ENCODE data around the gene CEBPZ. TPM values are rescaled to one million over a fixed set of nuclear protein-coding genes. Genes with fewer than 3 reads are reported as not detected.
A peak's percentile ranks its signal among the peaks of the same experiment; 100 is the strongest.

CEBPZ gene
- total RNA-seq, 1 experiment from 2014 or later, result 146 TPM

DNA sequence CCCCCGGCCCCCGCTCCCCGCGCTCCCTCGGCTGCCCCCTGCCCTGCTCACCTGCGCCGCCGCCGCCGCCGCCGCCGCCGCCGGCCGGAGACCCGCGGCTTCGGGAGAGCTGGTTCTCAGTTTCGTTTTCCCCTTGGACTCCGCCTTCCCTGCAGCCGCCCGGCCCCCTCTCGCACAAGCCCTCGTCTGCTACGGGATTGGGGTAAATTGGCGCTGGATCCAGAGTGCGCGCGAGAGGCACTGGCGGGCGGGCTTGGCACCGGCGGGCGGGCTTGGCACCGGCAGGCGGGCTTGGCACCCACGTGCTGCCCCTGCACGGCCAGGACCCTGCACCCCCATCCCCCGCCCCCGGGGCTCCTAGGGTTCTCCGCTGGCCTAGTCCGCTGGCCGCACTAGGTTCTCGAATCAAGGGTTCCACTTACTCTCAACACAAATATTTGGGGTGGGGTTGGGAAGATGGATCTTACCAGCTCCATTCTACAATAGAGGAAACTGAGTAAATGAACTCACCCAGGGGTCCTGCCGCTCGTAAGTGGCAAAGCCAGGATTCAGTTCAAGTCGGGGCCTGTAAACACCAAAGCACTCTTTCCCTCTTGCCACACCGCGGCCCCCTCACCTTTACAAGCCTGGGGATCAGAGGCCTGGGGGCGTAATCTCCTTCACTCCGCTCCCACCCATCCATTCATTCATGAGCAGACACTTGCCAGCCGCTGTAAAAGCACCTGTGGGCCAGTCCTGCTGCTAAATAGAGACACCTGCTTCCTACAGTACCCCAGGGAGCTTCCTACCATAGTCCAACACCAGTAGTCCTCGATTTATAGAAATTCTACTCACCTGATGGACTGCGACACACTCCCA is 74.3 kb downstream of the CEBPZ start, which contains the start of gene EIF2AK2:
TSS of gene EIF2AK2 (minus strand) at position 124 of the 858 bp plus-strand sequence. CDS start 9,174 bp downstream, outside the sequence.
- TF ChIP-seq, protein P1, sequence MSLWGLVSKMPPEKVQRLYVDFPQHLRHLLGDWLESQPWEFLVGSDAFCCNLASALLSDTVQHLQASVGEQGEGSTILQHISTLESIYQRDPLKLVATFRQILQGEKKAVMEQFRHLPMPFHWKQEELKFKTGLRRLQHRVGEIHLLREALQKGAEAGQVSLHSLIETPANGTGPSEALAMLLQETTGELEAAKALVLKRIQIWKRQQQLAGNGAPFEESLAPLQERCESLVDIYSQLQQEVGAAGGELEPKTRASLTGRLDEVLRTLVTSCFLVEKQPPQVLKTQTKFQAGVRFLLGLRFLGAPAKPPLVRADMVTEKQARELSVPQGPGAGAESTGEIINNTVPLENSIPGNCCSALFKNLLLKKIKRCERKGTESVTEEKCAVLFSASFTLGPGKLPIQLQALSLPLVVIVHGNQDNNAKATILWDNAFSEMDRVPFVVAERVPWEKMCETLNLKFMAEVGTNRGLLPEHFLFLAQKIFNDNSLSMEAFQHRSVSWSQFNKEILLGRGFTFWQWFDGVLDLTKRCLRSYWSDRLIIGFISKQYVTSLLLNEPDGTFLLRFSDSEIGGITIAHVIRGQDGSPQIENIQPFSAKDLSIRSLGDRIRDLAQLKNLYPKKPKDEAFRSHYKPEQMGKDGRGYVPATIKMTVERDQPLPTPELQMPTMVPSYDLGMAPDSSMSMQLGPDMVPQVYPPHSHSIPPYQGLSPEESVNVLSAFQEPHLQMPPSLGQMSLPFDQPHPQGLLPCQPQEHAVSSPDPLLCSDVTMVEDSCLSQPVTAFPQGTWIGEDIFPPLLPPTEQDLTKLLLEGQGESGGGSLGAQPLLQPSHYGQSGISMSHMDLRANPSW (CRISPR knock-in tag; conservative IDR thresholded peaks at IDR 0.05; ENCODE audit: low read depth), result no peak
- TF ChIP-seq TCF7 (CRISPR knock-in tag; IDR thresholded peaks at IDR 0.05; ENCODE audit: low read depth), result no peak
- TF ChIP-seq, protein P2, sequence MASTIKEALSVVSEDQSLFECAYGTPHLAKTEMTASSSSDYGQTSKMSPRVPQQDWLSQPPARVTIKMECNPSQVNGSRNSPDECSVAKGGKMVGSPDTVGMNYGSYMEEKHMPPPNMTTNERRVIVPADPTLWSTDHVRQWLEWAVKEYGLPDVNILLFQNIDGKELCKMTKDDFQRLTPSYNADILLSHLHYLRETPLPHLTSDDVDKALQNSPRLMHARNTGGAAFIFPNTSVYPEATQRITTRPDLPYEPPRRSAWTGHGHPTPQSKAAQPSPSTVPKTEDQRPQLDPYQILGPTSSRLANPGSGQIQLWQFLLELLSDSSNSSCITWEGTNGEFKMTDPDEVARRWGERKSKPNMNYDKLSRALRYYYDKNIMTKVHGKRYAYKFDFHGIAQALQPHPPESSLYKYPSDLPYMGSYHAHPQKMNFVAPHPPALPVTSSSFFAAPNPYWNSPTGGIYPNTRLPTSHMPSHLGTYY (CRISPR knock-in tag; IDR thresholded peaks at IDR 0.05), result no peak
- TF ChIP-seq, protein P3, sequence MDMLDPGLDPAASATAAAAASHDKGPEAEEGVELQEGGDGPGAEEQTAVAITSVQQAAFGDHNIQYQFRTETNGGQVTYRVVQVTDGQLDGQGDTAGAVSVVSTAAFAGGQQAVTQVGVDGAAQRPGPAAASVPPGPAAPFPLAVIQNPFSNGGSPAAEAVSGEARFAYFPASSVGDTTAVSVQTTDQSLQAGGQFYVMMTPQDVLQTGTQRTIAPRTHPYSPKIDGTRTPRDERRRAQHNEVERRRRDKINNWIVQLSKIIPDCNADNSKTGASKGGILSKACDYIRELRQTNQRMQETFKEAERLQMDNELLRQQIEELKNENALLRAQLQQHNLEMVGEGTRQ (CRISPR knock-in tag; IDR thresholded peaks at IDR 0.05), result no peak
- peak; percentile 48; the same call in 1 of the 2 replicates for TF ChIP-seq FOXP1 (CRISPR knock-in tag; IDR thresholded peaks at IDR 0.05; ENCODE audit: borderline replicate concordance)
- TF ChIP-seq JUN (CRISPR knock-in tag; IDR thresholded peaks at IDR 0.05), result no peak
- TF ChIP-seq, protein P4, sequence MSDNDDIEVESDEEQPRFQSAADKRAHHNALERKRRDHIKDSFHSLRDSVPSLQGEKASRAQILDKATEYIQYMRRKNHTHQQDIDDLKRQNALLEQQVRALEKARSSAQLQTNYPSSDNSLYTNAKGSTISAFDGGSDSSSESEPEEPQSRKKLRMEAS (CRISPR knock-in tag; IDR thresholded peaks at IDR 0.05), result peak; percentile 2; the same call in 1 of the 2 replicates
- TF ChIP-seq, protein P5, sequence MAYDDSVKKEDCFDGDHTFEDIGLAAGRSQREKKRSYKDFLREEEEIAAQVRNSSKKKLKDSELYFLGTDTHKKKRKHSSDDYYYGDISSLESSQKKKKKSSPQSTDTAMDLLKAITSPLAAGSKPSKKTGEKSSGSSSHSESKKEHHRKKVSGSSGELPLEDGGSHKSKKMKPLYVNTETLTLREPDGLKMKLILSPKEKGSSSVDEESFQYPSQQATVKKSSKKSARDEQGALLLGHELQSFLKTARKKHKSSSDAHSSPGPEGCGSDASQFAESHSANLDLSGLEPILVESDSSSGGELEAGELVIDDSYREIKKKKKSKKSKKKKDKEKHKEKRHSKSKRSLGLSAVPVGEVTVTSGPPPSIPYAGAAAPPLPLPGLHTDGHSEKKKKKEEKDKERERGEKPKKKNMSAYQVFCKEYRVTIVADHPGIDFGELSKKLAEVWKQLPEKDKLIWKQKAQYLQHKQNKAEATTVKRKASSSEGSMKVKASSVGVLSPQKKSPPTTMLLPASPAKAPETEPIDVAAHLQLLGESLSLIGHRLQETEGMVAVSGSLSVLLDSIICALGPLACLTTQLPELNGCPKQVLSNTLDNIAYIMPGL (CRISPR knock-in tag; IDR thresholded peaks at IDR 0.05), result no peak
- 0 out of 2 replicates have a peak, but pooled peaks have one; percentile 26 for TF ChIP-seq ZBTB21 (CRISPR knock-in tag; IDR thresholded peaks at IDR 0.05; ENCODE audit: borderline replicate concordance)
- TF ChIP-seq TEAD4 (CRISPR knock-in tag; IDR thresholded peaks at IDR 0.05), result no peak
- TF ChIP-seq IRF2 (CRISPR knock-in tag; IDR thresholded peaks at IDR 0.05; ENCODE audit: borderline replicate concordance, low read depth), result no peak
- no peak for TF ChIP-seq SMAD3 (CRISPR knock-in tag; IDR thresholded peaks at IDR 0.05; ENCODE audit: borderline replicate concordance)
- no peak for TF ChIP-seq ELF4 (CRISPR knock-in tag; IDR thresholded peaks at IDR 0.05; ENCODE audit: low read depth)
- TF ChIP-seq, protein P6, sequence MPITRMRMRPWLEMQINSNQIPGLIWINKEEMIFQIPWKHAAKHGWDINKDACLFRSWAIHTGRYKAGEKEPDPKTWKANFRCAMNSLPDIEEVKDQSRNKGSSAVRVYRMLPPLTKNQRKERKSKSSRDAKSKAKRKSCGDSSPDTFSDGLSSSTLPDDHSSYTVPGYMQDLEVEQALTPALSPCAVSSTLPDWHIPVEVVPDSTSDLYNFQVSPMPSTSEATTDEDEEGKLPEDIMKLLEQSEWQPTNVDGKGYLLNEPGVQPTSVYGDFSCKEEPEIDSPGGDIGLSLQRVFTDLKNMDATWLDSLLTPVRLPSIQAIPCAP (CRISPR knock-in tag; IDR thresholded peaks at IDR 0.05), result no peak
- TF ChIP-seq GRHL2 (CRISPR knock-in tag; IDR thresholded peaks at IDR 0.05; ENCODE audit: insufficient replicate concordance, severe bottlenecking), result no peak
- H3K9me3 Mint-ChIP-seq, result peaks cover 5% of the 10 kb centered on the region; the same call in 1 of the 2 replicates
- ChIA-PET POLR2A (no interaction called here), CTCF (interaction anchor here (0.5 to 1.2 kb wide), 4 partner anchors 11 to 239 kb away, joined by 3 to 6 read pairs (median 4); no protein-coding TSS in a partner anchor)
- H3K27ac Mint-ChIP-seq, result peak within 1 kb of the TSS; percentile 89
- DNase-seq (ENCODE audit: low spot score) (peak; percentile 87), ATAC-seq (peak; percentile 94)
- peak within 1 kb of the TSS; percentile 75 for H3K4me3 Mint-ChIP-seq
- H3K36me3 Mint-ChIP-seq, result peaks cover 16% of the 10 kb centered on the region
- H3K27me3 Mint-ChIP-seq (ENCODE audit: low read depth), result no peaks in the 10 kb centered on the region
- H3K4me1 Mint-ChIP-seq, result peaks cover 32% of the 10 kb centered on the region
